CD4-positive, alpha-beta T cell treated with Interleukin-4 for 4 hours (primary cell): ENCODE results near the gene CFAP54.
A peak's percentile ranks its signal among the peaks of the same experiment; 100 is the strongest.

ENCODE experiments used
- DNase-seq: peaks from one replicate; pipeline ENCODE4 v3.0.0-alpha.2; 2020

CFAP54 gene

GRCh38 chr12:96906849-96907670 lies 417.7 kb downstream of the CFAP54 start, which contains the start of gene NEDD1:
Gene NEDD1 (plus strand): TSS chr12:96907257. CDS start chr12:96909760, 2,503 bp downstream.
- DNase-seq, result peak; percentile 76

DNA sequence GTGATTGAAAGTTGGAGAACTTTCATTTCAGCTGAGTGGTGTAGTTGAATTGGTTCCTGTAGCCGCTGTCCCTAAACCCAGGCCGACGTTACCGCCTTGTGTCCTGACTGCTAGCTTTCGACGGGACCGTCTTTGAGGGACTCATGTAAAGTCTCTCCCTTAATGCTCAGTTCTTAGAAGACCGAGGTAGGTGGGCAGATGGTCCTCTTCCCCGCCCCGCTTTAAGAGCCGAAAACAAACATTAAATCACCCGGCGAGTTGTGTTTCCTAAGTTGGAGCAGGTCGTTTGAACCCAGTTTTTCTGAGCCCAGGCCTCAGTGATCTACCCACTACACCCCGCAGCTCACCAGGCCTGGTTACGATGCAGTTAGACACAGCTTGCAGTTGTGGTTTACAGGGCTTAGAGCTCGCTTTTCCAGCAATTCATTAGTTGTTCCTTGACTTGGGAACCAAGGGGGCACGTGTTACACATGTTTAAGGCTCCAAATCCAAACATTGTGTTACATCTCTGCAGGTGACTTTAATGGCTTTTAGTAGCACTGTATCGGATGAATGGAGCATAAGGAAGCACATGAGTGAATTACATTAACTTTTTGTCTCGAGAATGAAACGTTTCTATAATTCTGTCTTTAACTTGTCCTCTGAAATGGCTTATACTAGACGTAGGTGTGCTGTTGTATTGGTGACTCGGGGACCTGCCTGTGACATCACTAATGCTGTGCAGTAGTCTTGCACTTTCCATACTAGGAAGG lies 418.5 kb downstream of the CFAP54 start:
- DNase-seq, result peak; percentile 32

DNA sequence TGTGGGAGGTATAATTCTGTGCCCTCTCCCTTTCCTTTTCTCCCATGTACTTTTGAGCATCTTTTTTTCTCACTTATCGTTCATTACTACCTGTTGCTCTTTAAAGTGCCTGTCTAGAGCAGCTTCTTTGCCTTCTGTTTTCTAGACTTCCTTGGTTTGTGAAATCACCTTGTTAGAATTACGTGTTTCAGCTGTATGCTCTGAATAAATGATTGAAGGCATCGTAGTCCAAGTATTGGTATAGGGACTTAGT lies 419.0 kb downstream of the CFAP54 start:
- no peak for DNase-seq

DNA sequence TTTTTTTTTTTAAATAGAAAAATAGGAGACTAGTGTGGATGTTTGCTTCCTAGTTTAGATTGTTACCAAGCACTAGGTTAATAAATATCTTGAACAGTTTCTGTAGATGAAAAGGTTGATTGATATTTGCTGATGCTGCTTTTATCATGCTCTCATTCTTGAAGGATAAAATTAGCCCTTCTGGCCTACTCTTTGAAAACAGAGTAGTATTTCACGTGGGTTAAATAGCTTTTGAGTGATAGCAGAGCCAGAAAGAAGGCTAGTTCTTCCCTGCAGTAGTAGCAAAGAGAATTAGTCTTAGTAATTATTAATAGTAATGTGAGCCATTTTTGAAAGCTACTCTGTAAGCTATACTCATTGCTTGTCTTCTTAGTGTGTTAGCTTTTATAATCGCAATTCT lies 422.9 kb downstream of the CFAP54 start:
- no peak for DNase-seq

GRCh38 chr12:96912943-96913342 lies 423.6 kb downstream of the CFAP54 start:
- DNase-seq, result no peak

GRCh38 chr12:96919510-96920210 lies 430.3 kb downstream of the CFAP54 start:
- DNase-seq, result no peak
